G401.6 (cell line): ENCODE measurements around the gene ARHGEF28.

ENCODE experiments used
- FAIRE-seq: peaks from 2 replicates; lab custom pipeline; 2012; peaks lifted over from hg19 to GRCh38; lab: Jason Lieb, UNC

ARHGEF28 gene

GRCh38 chr5:73943397-73943796 is 317.4 kb downstream of the ARHGEF28 start:
- FAIRE-seq: no peak

DNA sequence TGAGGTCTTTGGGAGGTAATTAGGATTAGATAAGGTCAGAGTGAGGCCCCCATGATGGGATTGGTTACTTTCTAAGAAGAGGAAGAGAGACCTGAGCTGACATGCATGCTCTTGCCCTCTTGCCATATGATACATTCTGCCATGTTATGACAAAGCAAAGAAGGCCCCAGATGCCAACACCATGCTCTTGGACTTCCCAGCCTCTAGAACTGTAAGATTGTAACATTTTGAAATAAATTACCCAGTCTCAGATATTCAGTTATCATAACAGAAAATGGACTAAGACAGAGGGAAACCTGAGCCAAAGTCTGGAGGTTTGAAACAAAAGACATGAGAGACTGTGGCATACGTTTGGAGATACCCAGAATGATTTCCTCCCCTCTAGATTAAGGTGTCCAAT is 318.6 kb downstream of the ARHGEF28 start:
- FAIRE-seq: no peak

DNA sequence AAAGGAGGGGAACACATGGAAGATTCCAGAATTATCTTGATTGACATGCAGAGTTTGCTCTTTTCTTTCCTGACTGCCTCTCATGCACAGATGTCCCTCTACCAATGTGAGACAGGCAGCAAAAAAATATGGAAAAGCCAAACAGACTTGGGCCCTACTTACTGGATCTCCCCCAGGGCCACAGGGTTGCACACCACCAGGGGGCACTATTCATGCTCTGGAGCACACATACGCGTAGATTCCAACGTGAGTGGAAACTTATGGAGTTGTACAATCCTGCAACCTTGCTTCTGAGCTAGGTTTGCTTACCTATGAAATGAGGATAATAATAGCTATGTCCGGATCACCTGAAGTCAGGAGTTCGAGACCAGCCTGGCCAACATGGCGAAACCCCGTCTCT is 319.5 kb downstream of the ARHGEF28 start:
- FAIRE-seq: no peak

DNA sequence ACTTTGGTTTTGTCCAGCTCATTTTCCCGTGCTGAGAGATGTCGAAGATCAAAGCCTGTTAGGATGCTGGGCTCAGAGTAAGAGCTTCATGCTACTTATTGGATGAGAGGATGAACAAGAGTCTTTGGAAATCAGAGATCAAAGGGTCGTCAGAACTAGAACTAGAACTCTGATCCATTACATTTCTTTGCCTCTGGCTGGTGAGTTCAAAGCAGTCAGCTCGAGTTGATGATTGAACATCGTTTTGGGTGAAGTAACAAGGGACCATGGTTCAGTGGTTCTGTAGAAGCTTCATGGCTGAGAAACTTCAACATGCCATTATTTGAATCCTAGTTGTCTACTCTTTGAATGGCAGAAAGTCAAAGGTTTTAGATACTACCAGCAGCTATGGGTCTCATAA is 320.3 kb downstream of the ARHGEF28 start:
- FAIRE-seq: no peak

DNA sequence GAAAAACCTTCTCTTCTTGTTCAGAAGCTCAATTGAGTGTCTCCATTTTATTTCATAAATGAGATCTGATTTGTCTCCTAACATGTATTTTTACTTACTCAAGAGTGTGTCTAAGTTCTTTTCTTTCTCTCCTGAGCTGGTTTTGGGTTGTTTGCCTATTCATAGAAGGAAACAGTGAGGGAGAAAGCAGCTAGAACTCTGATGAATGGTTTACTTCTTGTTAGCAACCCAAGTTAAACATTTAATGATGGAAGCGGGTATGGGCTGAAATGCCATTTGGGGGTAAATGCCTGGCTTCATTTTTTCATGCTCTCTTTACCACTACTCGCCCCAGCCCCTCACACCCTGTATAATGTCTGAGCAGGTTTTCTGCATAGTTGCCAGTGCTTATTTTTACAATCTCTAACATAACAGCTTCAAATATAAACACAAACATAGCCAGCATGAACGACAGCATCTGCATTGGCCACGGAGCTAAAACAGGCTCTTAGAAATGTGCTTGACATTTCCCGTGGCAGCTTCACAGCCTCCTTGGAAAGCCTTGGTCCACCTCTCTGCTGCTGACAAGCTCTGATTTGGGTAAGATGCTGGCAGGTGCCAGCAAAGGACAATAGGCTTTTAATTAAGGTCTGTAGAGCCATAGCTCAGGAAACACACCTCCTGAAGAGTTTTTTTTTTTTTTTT is 321.1 kb downstream of the ARHGEF28 start:
- FAIRE-seq: no peak

DNA sequence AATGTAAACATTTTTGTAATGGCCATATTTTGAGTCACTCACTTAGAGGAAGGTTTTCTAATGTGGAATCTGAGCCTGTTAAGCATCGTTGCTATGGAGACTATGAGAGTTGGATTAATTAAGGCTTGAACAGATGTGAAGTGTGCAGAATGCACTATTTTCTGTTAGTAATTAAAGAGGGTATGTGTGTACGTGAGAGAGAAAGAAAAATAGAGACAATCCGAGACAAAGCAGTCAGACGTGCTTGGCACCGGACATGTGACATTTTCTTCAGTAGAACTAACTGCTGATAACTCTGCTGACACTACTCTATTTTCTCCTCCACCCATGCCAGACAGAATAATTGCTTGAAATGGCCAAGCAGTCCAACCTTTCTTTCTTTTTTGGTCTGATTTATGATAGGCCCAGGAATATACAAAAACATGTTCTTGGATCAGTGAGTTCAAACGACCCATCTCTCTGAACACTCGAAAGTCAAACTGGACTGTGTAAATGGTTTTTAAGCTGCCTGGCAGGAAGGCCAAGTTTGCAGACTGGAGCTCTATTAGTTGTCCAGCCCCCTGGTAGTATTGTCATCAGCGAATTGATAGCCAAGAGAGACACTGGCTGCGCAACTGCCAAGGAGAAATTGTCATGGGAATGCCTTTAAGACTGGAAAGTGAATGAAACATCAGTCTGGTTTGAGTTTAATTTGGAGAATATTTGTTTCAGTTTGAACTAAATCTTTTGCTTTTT is 322.1 kb downstream of the ARHGEF28 start:
- no peak for FAIRE-seq

DNA sequence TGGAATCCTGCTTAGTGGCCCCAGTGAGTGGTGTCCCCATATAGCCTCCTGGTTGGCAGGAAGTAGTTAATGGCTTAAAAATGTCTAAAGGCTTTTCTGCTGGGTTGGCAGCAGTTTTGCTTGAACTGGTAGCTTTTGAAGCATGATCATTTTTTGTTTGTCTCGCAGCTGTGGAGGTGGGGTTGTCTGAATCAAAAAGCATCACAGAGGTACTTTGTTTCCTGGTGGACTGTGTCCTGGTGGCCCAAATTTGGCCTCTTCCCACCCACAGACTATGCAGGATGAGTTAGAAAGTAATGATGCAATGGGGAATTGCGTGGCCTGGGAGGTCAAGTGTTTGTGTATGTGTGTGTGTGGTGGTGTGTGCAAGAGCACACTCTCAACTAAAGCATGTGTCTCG is 322.7 kb downstream of the ARHGEF28 start:
- no peak for FAIRE-seq

GRCh38 chr5:73950441-73950873 is 324.5 kb downstream of the ARHGEF28 start:
- FAIRE-seq: no peak

- FAIRE-seq: no peak
These were observed 325.0 kb downstream of the ARHGEF28 start for GRCh38 chr5:73950912-73951430.

GRCh38 chr5:73952872-73953271 is 326.9 kb downstream of the ARHGEF28 start:
- FAIRE-seq: no peak

DNA sequence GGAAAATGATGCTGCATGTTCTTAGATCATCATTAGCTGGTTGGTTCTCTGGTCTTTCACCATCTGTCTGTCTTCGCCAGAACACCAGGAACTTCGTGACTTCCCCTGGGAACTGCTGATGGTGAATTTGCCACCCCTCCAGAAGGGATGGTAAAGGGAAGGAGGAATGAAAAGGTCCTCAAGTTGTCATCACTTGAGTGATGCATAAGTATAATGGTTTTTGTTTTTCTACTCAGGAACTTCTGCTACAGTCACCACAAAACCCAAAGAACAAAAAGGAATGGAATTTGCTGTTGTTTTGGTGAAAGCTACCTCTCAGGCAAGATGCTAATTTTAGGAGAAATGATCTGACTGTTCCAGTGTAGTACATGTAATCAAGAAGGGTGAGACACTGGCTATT is 328.4 kb downstream of the ARHGEF28 start:
- no peak for FAIRE-seq

GRCh38 chr5:73955271-73955846 is 329.4 kb downstream of the ARHGEF28 start:
- no peak for FAIRE-seq

DNA sequence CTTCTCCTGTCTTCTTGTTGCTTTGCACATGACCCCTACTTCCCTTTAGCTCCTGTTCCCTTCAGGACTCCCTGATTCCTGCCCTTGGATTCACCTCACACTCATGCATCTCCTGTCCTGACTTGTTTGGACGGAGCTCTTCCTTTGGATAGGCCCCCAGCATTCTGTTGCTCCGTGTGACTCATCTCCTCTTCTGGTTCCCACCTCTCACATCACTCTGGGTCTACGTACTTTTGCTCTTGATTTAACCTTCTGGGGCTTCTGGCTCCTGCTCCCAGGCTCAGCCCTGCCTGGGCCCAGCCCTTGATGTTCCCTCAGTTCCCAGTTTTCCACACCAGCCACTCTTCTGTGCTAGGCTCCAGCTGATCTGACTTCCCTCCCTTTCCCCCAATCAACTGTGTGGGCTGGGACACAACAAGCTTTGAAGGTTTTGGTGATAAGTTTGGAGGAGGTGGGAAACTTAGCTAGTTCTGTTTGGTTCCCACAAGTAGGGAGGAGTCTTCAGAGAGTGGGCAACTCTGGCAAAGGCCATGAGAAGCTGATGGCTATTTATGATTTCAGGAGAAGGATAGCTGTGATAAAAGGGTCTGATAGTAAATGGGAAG is 331.5 kb downstream of the ARHGEF28 start:
- no peak for FAIRE-seq

DNA sequence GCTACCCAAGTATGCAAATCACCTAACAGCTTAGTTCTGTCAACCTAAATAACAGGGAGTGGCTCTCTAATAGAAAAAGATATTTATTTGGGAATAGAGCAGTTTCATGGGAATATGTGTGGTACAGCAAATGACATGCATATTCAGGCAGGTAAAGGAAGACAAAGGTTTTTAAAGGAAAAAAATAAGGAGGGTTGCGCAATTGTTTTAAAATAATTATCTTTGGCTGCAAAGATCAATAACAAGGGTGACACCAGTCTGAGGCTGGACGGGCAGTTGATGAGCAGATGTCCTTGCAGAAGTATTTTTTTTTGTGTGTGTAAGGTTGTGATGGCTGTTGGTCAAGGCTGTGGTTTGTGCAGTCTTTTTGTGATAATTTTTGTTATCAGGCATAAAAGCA is 332.0 kb downstream of the ARHGEF28 start:
- no peak for FAIRE-seq

DNA sequence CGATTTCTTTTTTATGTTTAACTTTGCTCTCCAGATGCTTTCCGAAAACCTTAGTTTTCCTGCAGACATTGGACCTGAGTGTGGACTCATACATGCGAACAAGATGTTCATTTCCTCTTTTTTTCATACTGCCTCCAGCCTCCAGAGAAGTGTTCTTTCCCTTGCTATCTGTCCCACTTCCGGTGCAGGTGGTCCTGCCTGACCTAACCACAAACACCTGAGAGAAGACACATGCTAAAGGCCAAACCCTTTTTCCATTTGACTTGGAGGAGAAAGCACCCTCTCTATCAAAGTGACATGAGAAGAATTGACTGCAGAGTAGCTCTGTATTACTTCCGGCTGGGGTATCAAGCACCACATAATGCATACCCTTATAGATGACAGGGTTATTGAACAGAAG is 334.0 kb downstream of the ARHGEF28 start:
- FAIRE-seq: no peak

- FAIRE-seq: no peak
These were observed 334.4 kb downstream of the ARHGEF28 start for GRCh38 chr5:73960426-73960825.

DNA sequence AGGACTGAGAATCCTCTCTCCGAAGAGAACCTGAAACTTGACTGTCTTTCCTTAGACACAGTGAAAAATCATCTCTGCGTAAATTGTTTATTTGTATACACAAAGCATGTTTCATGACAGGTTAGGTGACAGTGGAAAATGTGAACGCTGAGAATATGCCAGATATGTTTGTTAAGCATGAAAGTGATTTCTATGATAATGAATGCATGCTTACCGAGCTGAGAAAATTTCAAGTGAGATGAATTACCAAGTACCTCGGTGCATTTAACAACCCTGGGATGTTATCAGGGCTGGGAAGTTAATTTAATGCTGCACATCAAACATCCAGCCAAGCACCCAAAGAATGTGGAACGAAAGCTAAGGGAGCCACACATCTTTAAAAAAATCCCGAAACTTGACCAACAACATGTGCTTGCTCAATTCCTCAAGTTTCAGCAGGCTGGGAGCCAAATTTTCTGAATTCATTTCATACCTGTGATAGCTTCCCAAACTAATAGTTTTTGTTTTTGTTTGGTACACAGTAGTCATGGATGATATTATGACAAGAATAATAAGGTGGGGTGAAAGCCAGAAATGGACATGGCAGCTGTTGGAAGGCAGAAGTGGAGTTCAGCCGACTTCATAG is 336.9 kb downstream of the ARHGEF28 start:
- FAIRE-seq: no peak

- no peak for FAIRE-seq
These were observed 338.4 kb downstream of the ARHGEF28 start for GRCh38 chr5:73964352-73964865.

DNA sequence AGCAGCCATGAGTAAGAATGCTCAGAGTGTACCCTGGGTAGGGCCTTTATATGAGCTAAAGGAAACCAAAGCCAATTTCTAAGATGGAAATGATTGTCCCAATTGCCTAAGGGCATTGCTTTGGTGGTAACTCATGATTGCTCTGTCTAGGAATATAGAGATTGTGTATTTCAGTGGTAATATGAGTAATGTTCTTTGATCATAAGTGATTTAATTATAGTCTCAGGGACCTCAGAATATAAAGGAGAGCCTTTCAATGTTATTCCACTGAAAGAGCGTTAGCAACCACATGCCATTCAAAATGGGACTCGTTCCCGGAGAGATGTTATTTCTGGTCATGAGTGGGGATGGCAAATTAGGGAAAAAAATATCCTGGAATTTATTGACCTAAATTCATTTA is 340.5 kb downstream of the ARHGEF28 start:
- FAIRE-seq: no peak

DNA sequence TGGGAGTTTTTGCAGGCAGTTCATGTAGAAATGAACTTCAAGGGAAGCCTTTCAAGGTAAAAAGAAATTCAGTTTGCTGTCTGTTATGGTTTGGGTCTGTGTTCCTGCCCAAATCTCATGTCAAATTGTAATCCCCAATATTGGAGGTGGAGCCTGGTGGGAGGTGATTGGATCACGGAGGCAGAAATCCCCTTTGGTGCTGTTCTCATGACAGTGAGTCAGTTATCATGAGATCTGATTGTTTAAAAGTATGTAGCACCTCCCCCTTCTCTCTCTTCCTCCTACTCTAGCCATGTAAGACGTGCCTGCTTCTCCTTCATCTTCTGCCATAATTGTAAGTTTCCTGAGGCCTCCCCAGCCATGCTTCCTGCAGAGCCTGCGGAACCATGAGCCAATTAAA is 341.4 kb downstream of the ARHGEF28 start:
- FAIRE-seq: no peak

DNA sequence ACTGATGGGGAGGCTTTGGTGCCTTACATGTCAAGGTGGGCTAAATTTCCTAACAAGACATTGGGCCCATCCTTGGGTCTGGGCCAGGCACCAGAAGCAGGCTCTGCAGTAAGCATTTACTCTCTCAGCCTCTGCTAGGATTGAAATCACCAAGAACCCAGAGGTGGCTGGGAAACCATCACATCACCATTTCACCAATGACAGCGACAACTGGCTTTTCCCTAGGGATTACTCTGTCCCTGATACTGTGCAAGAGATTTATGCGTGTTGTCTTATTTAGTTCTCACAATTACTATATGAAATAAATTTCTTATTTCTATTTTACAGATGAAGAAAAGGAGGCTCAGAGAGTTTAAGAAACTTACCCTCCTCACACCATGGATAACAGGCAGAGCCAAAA is 342.2 kb downstream of the ARHGEF28 start:
- FAIRE-seq: no peak

DNA sequence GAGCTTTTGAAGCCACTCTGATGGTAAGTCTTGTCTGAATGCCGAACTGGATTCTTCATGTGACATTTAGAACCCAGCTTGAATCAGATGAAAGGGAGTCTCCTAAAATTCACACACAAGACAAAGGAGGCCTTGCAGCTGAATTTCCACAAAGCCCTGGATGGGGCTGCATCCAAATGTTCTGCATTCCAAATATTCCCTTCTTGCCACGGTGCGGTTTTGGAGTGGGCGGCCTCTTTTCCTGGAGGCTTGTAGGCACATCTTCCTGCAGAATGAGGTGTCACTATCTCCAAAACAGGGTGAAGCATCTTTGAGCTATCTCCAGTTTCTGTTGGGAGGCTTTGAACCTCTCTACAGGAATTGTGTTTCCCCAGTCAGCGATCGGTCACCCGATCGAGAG is 342.7 kb downstream of the ARHGEF28 start:
- no peak for FAIRE-seq
